Measurements from ENCODE around the gene CSE1L.
"Not testable (repeated sequence)": the region's sequence is repeated elsewhere in the genome, so short reads cannot be mapped to it uniquely, and the experiment has no call there.

CSE1L gene

DNA sequence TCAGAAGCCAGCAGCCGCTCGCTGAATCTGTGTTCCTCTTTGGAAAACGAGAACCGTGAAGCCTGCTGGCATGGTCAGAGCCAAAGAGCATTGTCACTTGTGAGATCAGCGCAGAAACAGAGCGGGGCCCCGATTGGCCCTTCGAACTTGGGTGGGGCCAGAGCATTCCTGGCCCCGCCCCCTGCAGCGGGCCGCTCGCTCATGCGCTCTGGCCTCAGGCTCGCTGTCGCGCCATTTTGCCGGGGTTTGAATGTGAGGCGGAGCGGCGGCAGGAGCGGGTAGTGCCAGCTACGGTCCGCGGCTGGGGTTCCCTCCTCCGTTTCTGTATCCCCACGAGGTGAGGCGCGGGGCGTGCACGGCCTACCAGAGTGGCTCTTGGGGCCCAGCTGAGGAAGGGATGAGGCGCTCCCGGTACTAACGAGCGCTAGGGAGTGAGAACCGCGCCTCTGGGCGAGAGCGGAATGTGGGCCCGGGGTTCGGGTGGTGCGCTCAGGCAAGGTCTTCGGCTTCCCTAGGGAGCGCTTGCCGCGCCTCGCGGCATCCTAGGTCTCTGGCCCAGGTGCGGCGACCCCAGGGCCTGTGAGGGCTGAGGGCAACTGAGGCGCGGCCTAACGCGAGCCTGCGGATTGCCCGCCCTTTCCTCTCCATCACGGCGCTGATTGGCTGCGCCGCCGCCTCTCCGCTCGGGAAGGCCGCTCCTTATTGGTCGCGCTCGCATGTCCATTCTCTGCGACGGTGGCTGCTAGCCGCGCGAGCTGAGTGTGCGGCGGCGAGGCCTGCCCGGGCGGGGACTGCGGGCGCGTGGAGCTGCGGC lies at the start of gene CSE1L:
TSS of gene CSE1L (plus strand) at position 226 of the 814 bp plus-strand sequence. CDS start 12,152 bp downstream, outside the sequence.
- peak; percentile 91 for DNase-seq (ENCODE audit: low read depth in 2 of 2)

- DNase-seq (ENCODE audit: low read depth in 2 of 2), result no peak
Measured at GRCh38 chr20:48999890-49000870, 45.9 kb upstream of the CSE1L start.

DNA sequence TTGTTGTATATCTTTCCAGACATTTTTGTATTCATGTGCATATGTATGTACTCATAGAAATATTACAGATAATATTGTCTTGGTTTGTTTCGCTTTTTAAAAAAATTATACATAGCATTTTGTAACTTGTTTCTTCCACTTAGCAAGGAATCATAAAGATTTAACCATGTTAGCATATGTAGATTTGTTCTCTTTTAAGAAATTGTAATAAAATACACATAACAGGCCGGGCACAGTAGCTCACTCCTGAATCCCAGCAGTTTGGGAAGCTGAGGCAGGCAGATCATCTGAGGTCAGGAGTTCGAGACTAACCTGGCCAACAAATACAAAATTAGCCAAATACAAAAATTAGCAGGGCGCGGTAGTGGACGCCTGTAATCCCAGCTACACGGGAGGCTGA lies 44.4 kb upstream of the CSE1L start:
- DNase-seq (ENCODE audit: low read depth in 2 of 2), result no peak

GRCh38 chr20:49006446-49006980 lies 39.6 kb upstream of the CSE1L start:
- no peak for DNase-seq (ENCODE audit: low read depth in 2 of 2)

- no peak for DNase-seq (ENCODE audit: low read depth in 2 of 2)
Measured at GRCh38 chr20:49009899-49010631, 36.0 kb upstream of the CSE1L start.

DNA sequence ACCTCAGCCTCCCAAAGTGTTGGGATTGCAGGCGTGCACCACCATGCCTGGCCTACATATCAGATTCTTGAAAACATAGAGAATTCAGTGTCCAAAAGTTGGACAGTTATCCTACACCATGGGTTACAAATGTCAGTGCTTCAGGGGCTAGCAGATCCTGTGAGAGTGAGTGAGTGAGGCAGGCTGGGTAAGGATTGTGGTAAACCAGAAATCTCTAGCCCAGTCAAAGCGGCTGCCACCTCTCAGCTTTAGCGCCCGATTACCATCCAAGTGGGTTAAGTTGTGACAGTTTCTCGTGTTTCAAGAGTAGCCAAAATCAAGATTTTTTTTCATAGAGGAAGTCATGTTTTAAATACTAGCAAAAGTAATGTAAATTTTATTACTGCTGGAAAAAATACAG lies 21.9 kb upstream of the CSE1L start:
- no peak for DNase-seq (ENCODE audit: low read depth in 2 of 2)

DNA sequence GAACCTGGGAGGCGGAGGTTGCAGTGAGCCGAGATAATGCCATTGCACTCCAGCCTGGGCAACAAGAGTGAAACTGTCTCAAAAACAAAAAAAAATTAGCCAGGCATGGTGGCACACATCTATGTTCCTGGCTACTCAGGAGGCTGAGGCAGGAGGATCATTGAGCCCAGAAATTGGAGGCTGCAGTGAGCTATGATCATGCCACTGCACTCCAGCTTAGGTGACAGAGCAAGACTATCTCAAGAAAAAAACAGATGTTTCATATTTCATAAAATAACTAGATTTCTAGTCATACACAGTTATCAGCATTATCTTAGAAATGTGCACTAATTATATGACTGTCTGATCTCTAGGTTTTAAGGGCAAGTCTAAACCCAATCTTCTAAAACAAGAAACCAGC lies 17.9 kb upstream of the CSE1L start:
- DNase-seq (ENCODE audit: low read depth in 2 of 2), result not testable (repeated sequence)

- DNase-seq (ENCODE audit: low read depth in 2 of 2), result no peak
Measured at GRCh38 chr20:49028684-49029083, 17.4 kb upstream of the CSE1L start.

DNA sequence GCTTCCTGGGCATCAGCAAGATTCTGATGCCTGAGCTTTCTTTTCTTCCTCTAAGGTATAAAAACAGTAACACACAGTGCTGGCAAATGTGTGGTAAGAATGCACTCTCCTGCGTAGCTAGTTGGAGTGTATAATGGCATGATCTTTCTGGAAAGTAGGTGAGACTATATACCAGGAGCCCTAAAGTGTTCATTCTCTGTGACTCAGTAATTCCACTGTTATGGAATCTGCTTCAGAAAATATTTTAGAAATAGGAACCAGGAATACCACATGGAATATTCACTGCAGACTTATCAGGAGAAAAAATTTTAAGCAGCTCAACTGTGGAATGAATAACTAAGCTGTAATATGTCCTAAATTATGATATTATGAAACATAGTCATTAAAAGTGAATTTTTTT lies 16.9 kb upstream of the CSE1L start:
- no peak for DNase-seq (ENCODE audit: low read depth in 2 of 2)

GRCh38 chr20:49030954-49031619 lies 15.0 kb upstream of the CSE1L start:
- DNase-seq (ENCODE audit: low read depth in 2 of 2), result no peak

- DNase-seq (ENCODE audit: low read depth in 2 of 2), result no peak
Measured at GRCh38 chr20:49032455-49032854, 13.7 kb upstream of the CSE1L start.

DNA sequence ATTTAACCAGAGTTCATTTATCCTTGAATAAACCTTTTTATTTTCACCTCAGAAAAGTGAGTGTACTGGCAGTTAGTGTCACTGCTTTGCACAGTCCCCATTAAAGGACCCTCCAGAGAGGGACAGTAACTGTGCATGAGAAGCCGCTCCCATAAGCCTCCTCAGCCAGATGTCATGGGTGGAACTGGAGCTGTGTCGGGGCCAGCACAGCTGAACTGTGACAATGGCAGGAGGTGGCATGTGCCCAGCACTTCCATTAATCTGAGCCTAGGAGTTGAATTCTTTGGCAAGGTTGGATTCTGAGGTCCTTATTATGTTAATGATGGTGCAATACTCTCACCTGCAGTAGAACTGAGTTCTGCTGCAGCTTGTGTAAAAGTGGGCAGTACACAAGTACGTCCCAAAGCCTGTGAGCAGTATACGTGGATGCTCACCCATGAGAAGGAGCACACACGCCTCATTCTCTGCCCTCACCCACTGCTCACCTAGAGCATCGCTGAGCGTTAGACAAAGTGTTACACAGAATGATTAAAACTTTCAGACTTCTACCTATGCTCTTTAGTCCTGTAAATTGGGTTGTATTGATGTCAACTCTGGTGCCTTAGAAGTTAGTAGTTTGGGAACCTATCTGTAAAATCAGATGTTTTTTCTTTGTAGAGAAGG lies 11.9 kb upstream of the CSE1L start:
- DNase-seq (ENCODE audit: low read depth in 2 of 2), result no peak

DNA sequence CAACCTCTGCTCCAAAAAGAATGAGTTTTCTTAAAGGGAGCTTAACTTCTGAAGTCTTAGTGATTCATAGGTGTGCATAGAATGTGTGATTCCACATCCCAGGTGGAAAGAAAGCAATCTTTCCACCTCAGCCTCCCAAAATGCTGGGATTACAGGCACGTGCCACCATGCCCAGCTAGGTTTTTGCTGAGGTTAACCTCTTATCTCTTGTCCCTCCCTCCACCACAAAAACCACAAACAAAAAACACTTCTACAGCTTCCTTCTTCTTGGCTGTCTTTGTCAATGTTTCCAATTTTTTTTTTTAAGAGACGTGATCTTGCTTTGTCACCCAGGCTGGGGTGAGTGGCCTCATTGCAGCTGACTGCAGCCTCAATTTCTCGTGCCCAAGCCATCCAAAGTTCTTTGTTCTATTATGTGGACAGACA lies 8.1 kb upstream of the CSE1L start:
- peak; percentile 9 to 11 for DNase-seq (ENCODE audit: low read depth in 2 of 2)

GRCh38 chr20:49039854-49040253 lies 6.3 kb upstream of the CSE1L start:
- DNase-seq (ENCODE audit: low read depth in 2 of 2), result no peak

GRCh38 chr20:49043000-49043399 lies 3.1 kb upstream of the CSE1L start:
- DNase-seq (ENCODE audit: low read depth in 2 of 2), result no peak

DNA sequence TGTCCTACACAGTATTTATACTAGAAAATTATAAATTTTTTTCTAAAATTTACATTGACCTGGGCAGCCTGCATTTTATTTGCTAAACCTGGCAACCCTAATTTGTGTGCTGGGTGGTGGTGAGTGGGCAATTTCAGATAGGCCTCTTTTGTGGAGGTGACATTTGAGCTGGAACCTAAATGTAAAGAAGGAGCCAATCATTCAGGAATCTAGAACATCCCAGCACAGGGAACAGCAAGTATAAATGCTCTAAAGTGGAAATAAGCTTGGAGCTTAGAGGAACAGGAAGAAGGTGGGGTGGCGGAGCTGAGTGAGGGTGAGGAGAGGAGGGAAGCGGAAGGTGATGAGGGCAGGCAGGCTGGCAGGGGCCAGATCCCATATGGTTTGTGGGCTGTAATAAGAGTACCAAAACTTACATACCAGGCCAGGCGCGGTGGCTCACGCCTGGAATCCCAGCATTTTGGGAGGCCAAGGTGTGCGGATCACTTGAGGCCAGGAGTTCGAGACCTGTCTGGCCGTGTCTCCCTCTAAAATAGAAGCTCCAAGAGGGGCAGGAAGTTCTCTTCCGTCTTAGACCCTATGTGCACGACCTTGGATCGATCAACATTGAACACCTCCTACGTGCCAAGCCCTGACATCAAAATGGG lies 549 bp upstream of the CSE1L start:
- peak in 1 of 2 donors; percentile 6 for DNase-seq (ENCODE audit: low read depth in 2 of 2)

DNA sequence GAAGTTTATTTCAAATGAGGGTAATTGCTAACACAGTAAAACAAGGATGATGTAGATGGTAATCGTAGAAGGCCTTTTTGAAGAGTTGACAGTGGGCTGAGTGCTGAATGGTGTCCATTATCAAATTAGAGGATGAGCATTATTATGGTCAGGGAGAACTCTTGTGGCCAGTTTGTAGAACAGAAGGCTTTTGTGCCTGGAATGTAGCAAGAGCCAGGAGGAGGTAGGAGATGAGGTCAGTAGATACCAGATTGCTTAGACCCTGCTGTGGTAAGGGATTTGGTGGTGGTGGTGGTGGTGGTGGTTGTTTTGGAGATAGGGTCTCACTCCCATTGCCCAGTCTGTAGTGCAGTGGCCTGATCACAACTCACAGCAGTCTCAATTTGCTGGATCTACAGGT lies 6.2 kb downstream of the CSE1L start:
- no peak for DNase-seq (ENCODE audit: low read depth in 2 of 2)

DNA sequence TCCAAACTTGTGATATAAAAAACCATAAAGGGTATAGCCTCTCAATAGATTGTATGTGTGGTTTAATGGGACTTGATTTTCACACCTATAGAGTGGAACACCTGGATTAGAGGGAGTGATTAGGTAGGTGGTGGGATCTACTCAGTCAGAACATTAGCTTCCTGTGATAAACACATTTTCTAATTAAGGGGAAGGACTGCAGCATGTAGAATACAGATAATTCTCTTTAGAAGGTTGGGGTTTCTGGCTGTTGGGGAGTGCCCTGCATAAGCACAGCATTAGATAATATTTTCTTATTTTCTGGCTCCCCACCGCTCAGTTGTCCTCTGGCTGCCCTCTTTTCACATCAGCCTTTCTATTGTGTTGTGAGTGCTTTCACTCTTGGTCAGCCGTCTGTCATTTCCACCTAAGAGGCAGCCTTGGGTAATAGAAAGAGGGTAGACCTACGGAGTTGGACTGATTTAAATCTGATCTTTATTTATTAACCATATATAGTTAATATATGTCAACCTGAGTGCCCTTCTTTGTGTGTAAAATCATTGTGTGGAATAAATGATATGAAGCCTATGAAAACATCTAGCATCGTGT lies 8.0 kb downstream of the CSE1L start:
- no peak for DNase-seq (ENCODE audit: low read depth in 2 of 2)

GRCh38 chr20:49063279-49063678 lies 17.2 kb downstream of the CSE1L start:
- no peak for DNase-seq (ENCODE audit: low read depth in 2 of 2)

- DNase-seq (ENCODE audit: low read depth in 2 of 2), result no peak
Measured at GRCh38 chr20:49074521-49074920, 28.4 kb downstream of the CSE1L start.

Data from activated CD4-positive, alpha-beta T cell treated with anti-CD3 and anti-CD28 coated beads for 24 hours (primary cell).